ENCODE data around the gene ARFGAP2. TPM values are rescaled to one million over a fixed set of nuclear protein-coding genes. Genes with fewer than 3 reads are reported as not detected.
A peak's percentile ranks its signal among the peaks of the same experiment; 100 is the strongest.
"Not testable (repeated sequence)": the region's sequence is repeated elsewhere in the genome, so short reads cannot be mapped to it uniquely, and the experiment has no call there.

Gene ARFGAP2
- 91.8 TPM for total RNA-seq

DNA sequence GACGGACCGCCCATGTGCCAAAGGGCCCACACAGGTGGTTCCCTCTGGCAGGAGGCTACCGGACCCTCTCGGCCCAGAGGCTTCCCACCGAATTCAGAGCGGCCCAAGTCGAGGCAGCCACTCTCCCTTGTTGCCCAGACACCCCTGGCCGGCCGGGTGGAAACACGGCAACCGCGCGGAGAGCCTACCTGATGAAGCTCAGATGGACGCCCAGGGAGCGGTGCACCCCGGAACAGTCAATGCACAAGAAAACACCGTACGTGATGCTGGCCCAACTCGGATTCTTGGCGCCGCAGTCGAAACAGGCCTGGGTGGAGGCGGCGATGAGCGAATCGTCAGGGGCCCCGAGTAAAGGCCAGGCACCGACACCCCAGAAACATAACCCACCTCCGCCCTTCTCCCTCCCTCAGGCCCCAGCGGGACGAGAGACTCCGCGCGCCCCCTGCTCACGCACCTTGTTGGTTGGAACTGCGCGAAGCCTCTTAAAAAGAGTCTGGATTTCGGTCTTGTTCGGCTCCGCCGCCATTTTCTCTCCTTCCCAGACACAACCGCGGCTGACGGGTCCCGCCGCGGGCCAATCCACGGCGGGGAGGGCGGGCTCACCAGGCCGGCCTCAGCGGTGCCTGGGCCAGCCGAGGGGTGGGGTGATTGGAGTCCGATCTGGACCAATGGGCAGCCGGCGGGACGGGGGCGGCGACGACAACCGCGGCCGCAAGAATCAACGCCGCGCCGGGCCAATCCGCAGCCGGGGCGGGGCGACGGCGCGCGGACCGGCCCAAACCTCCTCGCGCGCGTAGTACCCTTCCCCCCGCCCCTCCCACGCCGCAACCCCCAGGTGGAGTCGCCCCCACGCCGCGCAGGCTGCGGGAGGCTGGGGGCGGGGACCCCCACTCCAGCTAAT is at the start of gene ARFGAP2:
ARFGAP2 (minus strand) TSS at position 552 of the 901 bp plus-strand sequence; CDS start at position 526, 26 bp downstream.
- peak; percentile 97 for DNase-seq (ENCODE audit: low spot score)

DNA sequence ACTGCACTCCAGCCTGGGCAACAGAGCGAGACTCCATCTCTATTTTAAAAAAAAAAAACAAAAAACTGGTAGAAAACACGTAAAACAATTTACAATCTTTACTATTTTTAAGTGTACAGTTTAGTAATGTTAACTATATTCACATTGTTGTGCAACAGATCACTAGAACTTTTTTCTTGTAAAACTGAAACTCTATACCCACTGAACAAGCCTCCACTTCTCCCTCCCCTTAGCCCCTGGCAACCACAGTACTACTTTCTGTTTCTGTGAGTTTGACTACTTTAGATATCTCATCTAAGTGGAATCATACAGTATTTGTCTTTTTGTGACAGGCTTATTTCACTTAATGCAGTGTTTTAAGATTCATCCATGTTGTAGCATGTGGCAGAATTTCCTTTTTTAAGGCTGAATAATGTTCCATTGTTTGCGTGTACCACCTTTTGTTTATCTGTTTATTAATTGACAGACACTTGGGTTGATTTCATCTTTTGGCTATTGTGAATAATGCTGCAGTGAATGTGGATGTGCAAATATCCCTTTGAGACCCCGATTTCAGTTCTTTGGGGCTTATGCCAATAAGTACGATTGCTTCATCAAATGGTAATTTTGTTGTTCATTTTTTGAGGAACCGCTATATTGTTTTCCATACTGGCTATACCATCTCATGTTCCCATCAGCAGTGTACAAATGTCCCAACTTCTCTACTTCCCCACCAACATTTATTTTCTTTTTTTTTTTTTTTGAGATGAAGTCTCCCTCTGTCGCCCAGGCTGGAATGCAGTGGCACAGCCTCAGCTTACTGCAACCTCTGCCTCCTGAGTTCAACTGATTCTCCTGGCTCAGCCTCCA is 49.1 kb upstream of the ARFGAP2 start:
- DNase-seq (ENCODE audit: low spot score), result no peak

DNA sequence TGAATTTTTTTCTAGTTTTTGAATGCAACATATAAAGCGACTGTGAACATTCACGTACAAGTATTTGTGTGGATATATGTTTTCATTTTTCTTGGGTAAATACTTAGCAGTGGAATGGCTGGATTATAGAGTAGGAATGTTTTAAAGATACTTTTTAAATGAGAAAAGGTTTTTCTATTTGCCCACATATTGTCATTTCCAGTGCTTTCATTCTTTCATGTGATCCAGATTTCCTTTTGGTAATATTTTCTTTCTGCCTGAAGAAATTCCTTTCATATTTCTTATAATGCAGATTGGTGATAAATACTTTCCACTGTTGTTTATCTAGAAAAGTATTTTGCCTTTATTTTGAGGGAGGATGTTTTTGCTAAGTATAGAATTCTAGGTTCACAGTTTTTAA is 46.0 kb upstream of the ARFGAP2 start:
- no peak for DNase-seq (ENCODE audit: low spot score)

DNA sequence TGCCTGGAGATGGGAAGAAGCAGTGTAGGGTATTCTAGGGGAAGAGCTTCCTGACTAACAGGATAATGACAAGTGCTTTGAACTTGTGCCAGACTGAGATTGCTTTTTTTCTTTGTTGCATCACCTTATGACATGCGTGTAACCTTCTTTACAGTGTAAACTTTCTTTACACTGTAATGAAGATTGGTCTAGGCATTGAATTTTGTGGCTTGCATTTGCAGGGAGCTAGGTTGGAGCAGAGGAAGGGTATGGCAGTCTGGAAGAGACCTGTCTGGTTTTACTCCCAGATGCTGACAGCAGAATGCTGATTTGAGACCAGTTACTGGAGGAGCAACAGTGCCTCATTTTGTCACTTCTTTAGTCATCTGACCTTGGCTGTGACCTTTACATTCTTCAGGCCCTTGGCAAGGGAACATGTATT is 43.7 kb upstream of the ARFGAP2 start:
- DNase-seq (ENCODE audit: low spot score), result no peak

DNA sequence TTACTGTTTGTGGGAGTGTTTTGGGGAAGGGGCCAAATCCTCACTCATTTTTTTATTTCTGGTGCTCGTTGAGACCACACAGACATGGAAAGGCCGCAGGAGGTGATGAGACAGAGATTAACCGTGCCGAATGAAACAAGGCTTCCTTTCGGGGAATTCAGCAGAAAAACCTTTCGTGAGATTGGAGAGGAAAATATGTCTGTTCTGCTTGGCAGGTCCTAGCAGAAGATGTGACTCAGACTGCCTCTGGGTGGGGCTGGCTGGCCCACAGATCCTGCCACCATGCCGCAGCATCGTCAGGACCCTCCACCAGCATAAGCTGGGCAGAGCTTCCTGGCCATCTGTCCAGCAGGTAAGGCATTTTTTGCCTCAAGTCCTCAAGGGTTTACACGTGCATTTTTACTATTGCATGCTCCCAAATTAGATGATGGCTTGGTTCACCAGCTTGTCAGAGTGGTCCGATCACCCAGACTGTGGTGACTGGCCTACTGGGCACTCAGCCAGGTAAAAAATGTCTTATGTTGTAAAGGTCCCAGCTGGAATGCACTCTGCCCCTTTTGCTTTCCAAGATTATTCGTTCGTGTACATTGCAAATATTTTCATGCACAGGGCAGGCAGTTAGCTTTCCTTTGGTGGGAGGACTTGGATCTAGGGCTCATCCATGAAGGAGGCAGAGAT is 39.6 kb upstream of the ARFGAP2 start:
- DNase-seq (ENCODE audit: low spot score), result peak; percentile 38

DNA sequence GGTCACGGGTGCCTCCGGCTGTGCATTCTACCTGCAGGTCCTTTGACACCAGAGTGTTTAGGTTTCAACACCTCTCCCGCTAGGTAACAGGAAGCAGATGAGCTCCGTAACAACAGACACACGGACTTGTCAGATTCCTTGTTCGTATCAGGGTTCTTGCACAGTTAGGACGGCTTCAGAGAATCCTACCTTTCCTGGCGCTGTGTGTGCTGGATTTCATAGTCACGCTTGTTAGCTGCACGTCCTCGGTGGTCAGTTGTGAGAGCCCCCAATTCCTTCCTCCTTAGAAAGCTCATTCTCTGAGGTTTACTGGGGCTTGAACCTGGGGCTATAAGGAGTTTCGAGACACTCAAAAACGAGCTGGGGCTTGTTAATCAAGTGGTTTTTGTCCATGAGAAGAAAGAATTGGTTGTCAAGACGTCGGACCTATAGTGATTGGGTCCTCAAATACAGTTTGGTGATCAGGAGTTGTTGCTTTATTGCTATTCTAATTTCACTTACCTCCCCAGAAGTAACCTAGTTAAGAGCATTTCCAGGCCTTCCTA is 38.8 kb upstream of the ARFGAP2 start:
- DNase-seq (ENCODE audit: low spot score), result no peak

DNA sequence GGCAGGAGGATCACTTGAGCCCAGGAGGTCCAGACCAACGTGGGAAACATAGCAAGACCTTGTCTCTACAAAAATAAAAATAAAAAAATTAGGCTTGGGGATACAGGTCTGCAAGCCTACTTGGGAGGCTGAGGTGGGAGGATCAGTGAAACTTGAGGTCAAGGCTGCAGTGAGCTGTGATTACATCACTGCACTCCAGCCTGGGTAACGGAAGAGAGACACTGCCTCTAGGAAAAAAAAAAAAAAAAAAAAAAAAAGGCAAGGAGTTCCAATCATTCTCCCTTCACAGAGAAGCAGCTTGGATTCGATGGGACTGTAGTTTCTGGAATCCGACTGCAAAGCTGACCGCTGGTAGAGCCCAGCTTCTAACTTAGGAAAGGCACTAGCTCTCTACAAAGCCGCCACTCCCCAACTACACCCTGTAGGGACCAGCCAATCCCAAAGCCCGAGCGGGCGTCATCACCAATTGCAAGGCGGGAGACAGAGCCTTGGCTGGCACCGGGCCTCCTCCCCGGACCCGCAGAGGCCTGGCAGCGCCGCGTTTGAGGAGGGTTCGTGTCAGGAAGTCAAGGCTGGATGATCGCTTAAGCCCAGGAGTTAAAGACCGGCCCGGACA is 37.4 kb upstream of the ARFGAP2 start:
- DNase-seq (ENCODE audit: low spot score), result peak; percentile 94

DNA sequence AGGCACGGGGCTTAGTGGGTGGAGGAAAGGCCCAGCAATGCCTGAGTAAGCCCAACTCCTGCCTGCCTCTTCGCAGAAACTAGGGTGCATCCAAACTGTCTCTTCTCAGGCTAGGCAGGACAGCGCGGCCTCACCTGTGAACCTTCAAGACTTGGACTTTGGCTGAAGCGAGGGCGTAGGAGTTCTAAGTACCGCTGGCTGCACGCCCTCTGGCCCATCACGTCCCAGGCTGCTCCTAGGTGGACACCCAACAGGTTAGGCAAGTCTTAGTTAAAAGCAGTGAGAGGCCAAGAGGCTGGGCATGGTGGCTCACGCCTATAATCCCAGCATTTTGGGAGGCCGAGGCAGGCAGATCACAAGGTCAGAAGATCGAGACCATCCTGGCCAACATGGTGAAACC is 36.3 kb upstream of the ARFGAP2 start:
- DNase-seq (ENCODE audit: low spot score), result peak; percentile 27

DNA sequence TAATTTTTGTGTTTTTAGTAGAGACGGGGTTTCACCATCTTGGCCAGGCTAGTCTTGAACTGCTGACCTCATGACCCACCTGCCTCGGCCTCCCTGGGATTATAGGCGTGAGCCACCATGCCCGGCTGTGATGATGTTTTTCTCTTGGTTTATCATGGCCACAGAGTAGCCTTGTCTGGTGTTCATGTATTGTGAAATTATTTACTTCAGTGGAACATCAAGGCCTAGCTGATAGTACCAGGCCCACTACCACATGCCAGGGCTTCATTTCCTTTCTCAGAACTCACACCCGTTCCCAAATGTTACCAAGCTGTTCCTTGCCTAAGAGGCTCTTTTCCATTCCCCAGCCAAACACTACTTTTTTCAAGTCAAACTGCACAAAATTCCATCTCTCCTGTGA is 31.9 kb upstream of the ARFGAP2 start:
- DNase-seq (ENCODE audit: low spot score), result no peak

DNA sequence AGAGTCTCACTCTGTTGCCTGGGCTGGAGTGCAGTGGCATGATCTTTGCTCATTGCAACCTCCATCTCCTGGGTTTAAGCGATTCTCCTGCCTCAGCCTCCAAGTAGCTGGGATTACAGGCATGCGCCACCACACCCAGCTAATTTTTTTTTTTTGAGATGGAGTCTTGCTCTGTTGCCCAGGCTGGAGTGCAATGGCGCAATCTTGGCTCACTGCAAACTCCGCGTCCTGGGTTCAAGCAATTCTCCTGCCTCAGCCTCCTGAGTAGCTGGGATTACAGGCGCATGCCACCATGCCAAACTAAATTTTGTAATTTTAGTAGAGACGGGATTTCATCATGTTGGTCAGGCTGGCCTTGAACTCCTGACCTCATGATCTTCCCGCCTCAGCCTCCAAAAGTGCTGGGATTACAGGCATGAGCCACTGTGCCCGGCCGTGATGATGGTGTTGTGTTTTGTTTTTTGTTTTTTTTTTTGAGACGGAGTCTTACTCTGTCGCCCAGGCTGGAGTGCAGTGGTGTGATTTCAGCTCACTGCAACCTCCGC is 31.4 kb upstream of the ARFGAP2 start:
- DNase-seq (ENCODE audit: low spot score), result not testable (repeated sequence)

DNA sequence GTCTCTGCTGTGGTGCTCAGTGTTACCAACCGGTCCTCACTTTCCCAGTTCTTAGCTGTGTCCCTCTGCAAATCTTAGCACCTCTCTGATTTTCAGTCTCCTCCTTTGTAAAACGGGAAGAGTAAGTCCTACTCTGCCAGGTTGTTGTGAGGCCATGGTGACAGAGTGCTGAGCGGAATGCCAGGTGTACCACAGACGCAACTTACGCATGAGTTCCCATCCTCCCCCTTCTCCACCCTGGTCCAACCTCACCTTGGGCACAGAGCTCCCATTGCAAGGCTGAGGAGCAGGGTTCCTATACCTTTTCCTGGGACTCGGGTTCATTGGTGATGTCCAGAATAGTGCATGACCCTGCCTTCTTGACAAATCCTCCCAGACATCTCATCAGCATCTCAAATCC is 30.8 kb upstream of the ARFGAP2 start:
- no peak for DNase-seq (ENCODE audit: low spot score)

DNA sequence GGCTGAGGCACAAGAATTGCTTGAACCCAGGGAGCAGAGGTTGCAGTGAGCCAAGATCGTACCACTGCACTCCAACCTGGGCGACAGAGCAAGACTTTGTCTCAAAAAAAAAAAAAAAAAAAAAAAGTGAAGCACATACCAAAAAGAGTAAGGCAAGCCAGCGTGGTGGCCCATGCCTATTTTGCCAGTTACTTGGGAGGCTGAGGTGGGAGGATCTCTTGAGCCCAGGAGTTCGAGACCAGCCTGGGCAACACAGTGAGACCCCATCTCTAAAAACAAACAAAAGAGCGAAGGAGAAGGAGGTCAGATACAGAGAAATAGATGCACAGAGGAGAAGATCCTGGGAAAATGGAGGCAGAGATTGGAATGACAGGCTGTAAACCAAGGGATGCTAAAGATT is 29.9 kb upstream of the ARFGAP2 start:
- DNase-seq (ENCODE audit: low spot score), result not testable (repeated sequence)

DNA sequence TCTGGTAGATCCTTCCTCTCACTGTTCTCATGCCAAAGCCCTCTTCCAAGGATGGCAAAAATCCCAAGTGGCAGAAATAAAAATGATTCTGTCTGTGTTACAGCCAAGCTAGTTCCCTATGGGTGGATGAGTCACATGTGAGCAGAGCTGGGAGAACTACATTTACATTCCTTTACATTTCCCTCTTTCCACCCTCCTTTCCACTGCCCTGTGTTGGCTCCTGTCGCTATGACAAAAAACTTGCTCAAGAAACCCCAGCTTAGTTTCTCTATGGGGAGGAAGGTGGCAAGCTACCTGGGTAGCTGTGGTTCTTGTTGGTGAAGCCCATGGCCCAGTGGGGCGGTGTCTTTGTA is 27.9 kb upstream of the ARFGAP2 start:
- no peak for DNase-seq (ENCODE audit: low spot score)

DNA sequence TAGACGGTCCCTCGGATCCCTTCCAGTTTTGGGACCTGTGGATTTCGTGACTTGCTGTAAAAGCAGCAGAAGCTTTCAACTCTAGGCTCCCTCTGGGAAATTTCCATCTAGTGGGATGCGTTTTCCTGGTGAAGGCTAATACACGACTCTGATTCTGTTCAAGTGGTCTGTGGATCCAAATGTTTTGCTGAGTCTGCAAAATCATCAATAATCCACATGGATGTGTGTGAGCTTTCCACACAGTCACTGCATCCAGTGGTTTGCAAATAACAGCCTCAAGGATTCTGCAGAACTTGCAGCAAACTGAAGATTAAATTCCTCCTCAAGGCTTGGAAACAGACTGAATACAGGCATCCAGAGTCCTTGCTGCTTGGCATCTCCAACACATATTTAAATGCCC is 25.9 kb upstream of the ARFGAP2 start:
- no peak for DNase-seq (ENCODE audit: low spot score)

DNA sequence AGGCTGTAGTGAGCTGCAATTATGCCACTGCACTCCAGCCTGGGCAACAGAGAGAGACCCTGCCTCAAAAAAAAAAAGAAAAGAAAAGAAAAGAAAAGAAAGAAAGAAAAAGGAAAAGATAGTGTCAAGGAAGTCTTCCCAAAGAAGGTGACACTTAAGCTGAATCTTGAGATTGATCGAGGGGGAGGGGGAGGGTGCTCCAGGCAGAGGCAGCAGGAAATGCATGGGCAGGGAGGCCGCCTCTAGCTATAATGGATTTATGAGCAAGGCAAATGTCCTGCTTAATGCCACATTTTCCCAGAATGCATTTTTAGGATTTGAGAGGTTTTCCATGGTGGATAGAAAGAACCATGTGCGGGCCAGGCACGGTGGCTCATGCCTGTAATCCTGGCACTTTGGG is 24.3 kb upstream of the ARFGAP2 start:
- DNase-seq (ENCODE audit: low spot score), result no peak

DNA sequence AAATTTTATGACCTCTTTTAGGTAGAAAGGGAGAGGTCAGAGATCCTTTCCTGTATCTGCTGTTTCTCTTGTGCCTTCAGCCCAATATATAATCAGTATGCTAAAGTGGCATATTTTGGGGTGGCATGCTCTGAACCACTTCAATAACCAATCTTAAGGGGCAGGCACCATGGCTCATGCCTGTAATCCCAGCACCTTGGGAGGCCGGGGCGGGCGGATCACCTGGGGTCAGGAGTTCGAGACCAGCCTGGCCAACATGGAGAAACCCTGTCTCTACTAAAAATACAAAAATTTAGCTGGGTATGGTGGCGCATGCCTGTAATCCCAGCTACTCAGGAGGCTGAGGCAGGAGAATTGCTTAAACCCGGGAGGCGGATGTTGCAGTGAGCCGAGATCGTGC is 21.5 kb upstream of the ARFGAP2 start:
- not testable (repeated sequence) for DNase-seq (ENCODE audit: low spot score)

DNA sequence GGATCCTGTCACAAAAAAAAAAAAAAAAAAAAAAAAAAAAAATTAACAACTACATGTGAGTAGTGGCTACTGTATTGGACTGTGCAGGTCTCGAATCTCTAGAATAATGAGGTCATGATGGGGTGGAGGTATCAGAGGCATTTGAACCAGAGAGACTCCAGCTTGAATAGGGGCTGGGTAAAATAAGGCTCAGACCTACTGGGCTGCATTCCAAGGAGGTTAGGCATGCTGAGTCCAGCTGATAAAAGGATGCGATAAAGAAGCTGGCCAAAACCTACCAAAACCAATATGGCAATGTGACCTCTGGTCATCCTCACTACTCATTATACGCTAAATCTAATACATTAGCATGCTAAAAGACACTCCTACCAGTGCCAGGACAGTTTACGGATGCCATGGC is 15.4 kb upstream of the ARFGAP2 start:
- DNase-seq (ENCODE audit: low spot score), result no peak

DNA sequence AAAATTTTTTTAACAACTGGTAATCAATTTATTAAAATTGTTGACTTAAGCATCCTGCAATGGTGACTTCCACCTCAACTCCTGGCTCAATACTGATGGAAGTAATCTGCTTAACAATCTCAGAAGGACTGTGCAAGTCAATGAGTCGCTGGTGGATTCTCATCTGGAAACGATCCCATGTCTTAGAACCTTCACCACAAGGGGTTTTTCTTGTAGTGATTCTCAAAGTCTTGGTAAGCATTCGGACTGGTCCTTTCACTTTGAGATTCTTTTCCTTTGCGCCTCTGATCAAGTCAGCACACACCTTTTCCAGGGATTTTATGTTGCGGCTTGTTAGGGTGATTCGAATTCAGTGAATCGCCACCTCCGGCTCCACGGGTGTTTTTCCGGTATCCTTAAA is 14.5 kb upstream of the ARFGAP2 start:
- not testable (repeated sequence) for DNase-seq (ENCODE audit: low spot score)

DNA sequence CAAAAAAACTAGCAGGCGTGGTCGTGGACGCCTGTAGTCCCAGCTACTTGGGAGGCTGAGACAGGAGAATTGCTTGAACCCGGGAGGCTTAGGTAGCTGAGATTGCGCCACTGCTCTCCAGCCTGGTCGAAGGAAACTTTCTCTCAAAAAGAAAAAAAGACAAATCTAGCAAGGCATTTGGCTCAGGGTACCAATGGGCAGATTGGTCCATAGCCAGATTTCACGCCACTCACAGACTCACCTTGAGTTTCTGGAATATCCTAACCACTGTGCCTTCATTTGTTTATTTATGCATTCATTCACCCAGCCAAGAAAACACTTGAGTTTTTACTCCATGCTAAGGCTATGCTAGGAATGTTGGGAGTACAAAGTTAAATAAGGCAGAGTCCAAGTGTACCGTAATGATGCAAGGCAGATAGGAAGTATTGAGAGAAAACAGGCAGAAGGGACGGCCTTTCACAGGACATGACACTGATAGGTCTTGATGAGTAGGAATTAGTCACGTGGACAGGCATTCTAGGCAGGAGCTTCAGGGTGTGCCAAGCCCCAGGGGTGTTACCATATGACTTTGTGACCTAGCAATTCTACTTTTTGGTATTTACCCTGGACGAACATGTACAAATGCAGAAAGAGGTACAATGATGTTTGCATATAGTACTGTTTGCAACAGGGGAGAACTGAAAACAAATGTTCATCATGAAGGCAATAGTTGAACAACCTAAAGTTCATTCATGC is 12.6 kb upstream of the ARFGAP2 start:
- DNase-seq (ENCODE audit: low spot score), result peak; percentile 47

DNA sequence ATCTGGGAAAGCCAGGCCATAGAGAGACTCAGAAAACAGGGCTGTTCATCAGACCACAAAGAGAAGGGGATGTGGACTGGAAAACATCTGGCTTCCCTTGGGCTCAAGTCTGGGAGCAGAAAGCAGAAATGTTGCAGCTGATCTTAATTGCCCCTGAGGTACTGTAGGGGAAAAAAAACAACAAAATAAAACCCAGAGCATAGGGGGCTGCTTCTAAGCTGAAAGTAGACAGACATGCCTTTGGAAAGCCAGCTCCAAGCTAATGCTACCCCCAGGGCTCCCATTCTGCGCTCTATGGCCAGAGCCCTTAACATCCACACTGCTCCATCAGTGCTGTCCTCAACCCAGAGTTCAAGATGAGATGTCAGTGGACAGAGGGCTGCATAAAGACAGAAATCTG is 11.6 kb upstream of the ARFGAP2 start:
- DNase-seq (ENCODE audit: low spot score), result no peak

DNA sequence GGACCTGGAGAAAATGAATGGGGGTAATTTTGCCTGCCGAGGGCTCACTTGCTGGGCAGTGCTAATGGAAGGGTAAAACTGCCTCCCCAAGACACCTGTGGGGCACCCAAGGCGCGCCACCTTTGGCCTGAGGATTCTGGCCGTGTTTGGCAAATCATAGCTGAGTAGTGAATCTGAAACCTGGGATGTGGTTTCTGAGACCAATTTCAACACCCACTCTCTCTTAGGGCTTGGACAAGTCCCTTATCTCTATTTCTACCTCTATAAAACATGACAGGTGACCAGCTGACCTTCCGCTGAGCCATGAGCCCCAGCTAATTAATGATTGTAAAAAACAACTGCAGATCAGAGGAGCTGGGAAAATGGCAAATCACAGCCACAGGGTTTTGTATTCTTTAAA is 11.0 kb upstream of the ARFGAP2 start:
- no peak for DNase-seq (ENCODE audit: low spot score)

Measured in mucosa of gallbladder (tissue), 1 donor.